Amygdala (tissue), 56 donors: ENCODE results near the gene COL4A2.
"Not testable (repeated sequence)": the region's sequence is repeated elsewhere in the genome, so short reads cannot be mapped to it uniquely, and the experiment has no call there.

Experiments used
- DNase-seq, 56 donors: peaks; one replicate each; lab custom pipeline; 2025; lab: John Stamatoyannopoulos, UW

COL4A2 gene

GRCh38 chr13:110305544-110305943, 1.5 kb upstream of the COL4A2 start:
- no peak for DNase-seq

GRCh38 chr13:110305949-110306339, 1.1 kb upstream of the COL4A2 start:
- no peak for DNase-seq

GRCh38 chr13:110306340-110306959, 634 bp upstream of the COL4A2 start:
- DNase-seq: no peak

- DNase-seq: peak in 1 of 56 donors; percentile 25
These were observed 927 bp downstream of the COL4A2 start for GRCh38 chr13:110307767-110308655.

GRCh38 chr13:110308656-110309359, 1.7 kb downstream of the COL4A2 start:
- DNase-seq: no peak

- DNase-seq: no peak
These were observed 2.8 kb downstream of the COL4A2 start for GRCh38 chr13:110309661-110310524.

GRCh38 chr13:110310541-110311442, 3.7 kb downstream of the COL4A2 start:
- no peak for DNase-seq

GRCh38 chr13:110311443-110312338, 4.6 kb downstream of the COL4A2 start:
- DNase-seq: no peak

GRCh38 chr13:110312339-110313031, 5.4 kb downstream of the COL4A2 start:
- DNase-seq: no peak

GRCh38 chr13:110313261-110313660, 6.2 kb downstream of the COL4A2 start:
- DNase-seq: not testable (repeated sequence)

GRCh38 chr13:110313733-110314132, 6.6 kb downstream of the COL4A2 start:
- not testable (repeated sequence) for DNase-seq

GRCh38 chr13:110314516-110315245, 7.6 kb downstream of the COL4A2 start:
- DNase-seq: no peak

- DNase-seq: no peak
These were observed 9.1 kb downstream of the COL4A2 start for GRCh38 chr13:110316196-110316595.

- no peak for DNase-seq
These were observed 10.0 kb downstream of the COL4A2 start for GRCh38 chr13:110317093-110317492.

- no peak for DNase-seq
These were observed 10.6 kb downstream of the COL4A2 start for GRCh38 chr13:110317496-110318195.

- no peak for DNase-seq
These were observed 11.8 kb downstream of the COL4A2 start for GRCh38 chr13:110318920-110319319.
